Transverse colon (tissue), 4 donors: ENCODE data around the gene ABCA10.

Experiments used
- POLR2A ChIP-seq: fragments of 450-650 bp; IDR thresholded peaks from one replicate; pipeline ENCODE4 v1.6.1; 2016; ENCODE audit warnings: antibody characterized with exemption, mild to moderate bottlenecking, moderate library complexity
- POLR2AphosphoS5 ChIP-seq, 3 donors: sonication (generic); formaldehyde crosslinking; IDR thresholded peaks; one replicate each; pipeline ENCODE4 v1.6.1; 2016; ENCODE audit warnings: antibody characterized with exemption in 3 of 3
- TF ChIP-seq, protein P1 (sequence below), 5 experiments: fragments of 200-600 bp in 3 of 5; fragments of 450-650 bp in 2 of 5; sonication (generic) in 3 of 5; IDR thresholded peaks; 1 replicate in 2 of 5; 2 replicates in 3 of 5; pipeline ENCODE4 v1.5.1; 2016 to 2017; ENCODE audit warnings: antibody characterized with exemption in 5 of 5, inconsistent platforms in 3 of 5, mild to moderate bottlenecking in 2 of 5, moderate library complexity in 1 of 5

DNA sequence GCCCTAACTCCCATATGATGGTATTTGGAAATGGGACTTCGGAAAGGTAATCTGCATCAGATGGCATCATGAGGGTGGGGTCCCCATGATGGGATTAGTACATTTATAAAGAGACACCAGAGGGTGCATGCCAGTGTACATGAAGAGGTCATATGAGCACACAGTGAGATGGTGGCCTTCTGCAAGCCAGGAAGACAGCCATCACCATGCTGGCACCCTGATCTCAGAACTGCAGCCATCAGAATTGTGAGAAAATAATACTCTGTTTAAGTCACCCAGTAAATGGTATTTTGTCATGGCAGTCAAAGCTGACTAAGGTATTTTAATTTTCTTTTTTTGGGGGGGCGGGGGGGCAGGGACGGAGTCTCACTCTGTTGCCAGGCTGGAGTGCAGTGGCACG, 47.1 kb upstream of the ABCA10 start:
- TF ChIP-seq, protein P1, sequence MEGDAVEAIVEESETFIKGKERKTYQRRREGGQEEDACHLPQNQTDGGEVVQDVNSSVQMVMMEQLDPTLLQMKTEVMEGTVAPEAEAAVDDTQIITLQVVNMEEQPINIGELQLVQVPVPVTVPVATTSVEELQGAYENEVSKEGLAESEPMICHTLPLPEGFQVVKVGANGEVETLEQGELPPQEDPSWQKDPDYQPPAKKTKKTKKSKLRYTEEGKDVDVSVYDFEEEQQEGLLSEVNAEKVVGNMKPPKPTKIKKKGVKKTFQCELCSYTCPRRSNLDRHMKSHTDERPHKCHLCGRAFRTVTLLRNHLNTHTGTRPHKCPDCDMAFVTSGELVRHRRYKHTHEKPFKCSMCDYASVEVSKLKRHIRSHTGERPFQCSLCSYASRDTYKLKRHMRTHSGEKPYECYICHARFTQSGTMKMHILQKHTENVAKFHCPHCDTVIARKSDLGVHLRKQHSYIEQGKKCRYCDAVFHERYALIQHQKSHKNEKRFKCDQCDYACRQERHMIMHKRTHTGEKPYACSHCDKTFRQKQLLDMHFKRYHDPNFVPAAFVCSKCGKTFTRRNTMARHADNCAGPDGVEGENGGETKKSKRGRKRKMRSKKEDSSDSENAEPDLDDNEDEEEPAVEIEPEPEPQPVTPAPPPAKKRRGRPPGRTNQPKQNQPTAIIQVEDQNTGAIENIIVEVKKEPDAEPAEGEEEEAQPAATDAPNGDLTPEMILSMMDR (IDR thresholded peaks at IDR 0.05): no peak
- no peak for TF ChIP-seq POLR2A
- no peak for TF ChIP-seq POLR2AphosphoS5 (IDR thresholded peaks at IDR 0.05)
